DND-41 (cell line): ENCODE measurements around the gene ZFP64.

Experiments used
- EZH2 ChIP-seq: IDR thresholded peaks from 3 replicates; pipeline ENCODE4 v1.6.1; 2012; ENCODE audit warnings: borderline replicate concordance, low read depth, mild to moderate bottlenecking, moderate library complexity, low read length, inconsistent platforms; ENCODE audit not compliant: severe bottlenecking
- TF ChIP-seq, protein P1 (sequence below): IDR thresholded peaks from 2 replicates; pipeline ENCODE4 v1.5.1; 2012; ENCODE audit warnings: borderline replicate concordance, low read length, moderate library complexity, mild to moderate bottlenecking; ENCODE audit not compliant: poor library complexity, severe bottlenecking; ENCODE audit errors: extremely low read depth

DNA sequence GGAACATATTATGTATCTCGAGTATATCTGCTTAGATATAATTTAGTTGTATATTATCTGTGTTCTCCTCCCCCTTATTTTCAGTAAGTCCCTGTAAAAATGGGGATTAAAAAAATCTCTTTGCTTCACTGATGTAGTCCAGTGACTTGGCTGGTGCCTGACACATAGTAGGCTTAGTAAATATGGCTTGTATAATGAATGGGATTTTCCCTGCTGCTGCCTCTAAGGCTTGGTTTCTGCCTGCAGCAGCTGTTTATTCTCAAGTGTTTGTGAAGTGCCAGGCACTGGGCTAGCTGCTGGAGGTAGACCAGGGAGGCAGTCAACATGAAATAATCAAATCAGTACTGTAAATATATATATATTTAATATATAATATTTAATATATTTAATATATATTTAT, 1.6 kb upstream of the ZFP64 start:
- TF ChIP-seq, protein P1, sequence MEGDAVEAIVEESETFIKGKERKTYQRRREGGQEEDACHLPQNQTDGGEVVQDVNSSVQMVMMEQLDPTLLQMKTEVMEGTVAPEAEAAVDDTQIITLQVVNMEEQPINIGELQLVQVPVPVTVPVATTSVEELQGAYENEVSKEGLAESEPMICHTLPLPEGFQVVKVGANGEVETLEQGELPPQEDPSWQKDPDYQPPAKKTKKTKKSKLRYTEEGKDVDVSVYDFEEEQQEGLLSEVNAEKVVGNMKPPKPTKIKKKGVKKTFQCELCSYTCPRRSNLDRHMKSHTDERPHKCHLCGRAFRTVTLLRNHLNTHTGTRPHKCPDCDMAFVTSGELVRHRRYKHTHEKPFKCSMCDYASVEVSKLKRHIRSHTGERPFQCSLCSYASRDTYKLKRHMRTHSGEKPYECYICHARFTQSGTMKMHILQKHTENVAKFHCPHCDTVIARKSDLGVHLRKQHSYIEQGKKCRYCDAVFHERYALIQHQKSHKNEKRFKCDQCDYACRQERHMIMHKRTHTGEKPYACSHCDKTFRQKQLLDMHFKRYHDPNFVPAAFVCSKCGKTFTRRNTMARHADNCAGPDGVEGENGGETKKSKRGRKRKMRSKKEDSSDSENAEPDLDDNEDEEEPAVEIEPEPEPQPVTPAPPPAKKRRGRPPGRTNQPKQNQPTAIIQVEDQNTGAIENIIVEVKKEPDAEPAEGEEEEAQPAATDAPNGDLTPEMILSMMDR, result no peak
- TF ChIP-seq EZH2, result no peak
